Testis (tissue), 5 donors: ENCODE data around the gene ALG13. TPM values are rescaled to one million over a fixed set of nuclear protein-coding genes. Genes with fewer than 3 reads are reported as not detected.
"Not testable (repeated sequence)": the region's sequence is repeated elsewhere in the genome, so short reads cannot be mapped to it uniquely, and the experiment has no call there.

Experiments
- DNase-seq: peaks from one replicate; pipeline ENCODE4 v3.0.0-alpha.2; 2019
- H3K27ac ChIP-seq, 2 donors: fragments of 200-600 bp; sonication (generic); one replicate each; pipeline ENCODE4 v1.5.1; 2019
- H3K27me3 ChIP-seq: fragments of 200-600 bp; sonication (generic); one replicate; pipeline ENCODE4 v1.5.1; 2019
- H3K36me3 ChIP-seq: fragments of 200-600 bp; sonication (generic); one replicate; pipeline ENCODE4 v1.5.1; 2017; ENCODE audit warnings: low read depth; ENCODE audit errors: missing control alignments
- H3K4me1 ChIP-seq: fragments of 200-600 bp; sonication (generic); one replicate; pipeline ENCODE4 v1.5.1; 2019
- H3K4me3 ChIP-seq, 2 donors: fragments of 200-600 bp; sonication (generic); one replicate each; pipeline ENCODE4 v1.5.1; 2017 to 2019
- H3K9me3 ChIP-seq: fragments of 200-600 bp; sonication (generic); one replicate; pipeline ENCODE4 v1.5.1; 2017
- CTCF ChIP-seq, 3 experiments: fragments of 450-650 bp in 2 of 3; fragments of 200-600 bp in 1 of 3; sonication (generic) in 1 of 3; IDR thresholded peaks; one replicate each; pipeline ENCODE4 v1.5.1; 2016 to 2019; ENCODE audit warnings: antibody characterized with exemption in 3 of 3, mild to moderate bottlenecking in 2 of 3, moderate library complexity in 1 of 3
- POLR2A ChIP-seq: fragments of 450-650 bp; IDR thresholded peaks from one replicate; pipeline ENCODE4 v1.6.1; 2017; ENCODE audit warnings: antibody characterized with exemption, mild to moderate bottlenecking, moderate library complexity
- WGBS, 2 donors: methylation state at CpG; one replicate each; pipeline ENCODE4 v1.1.5; 2018; 5-methylcytosine and 5-hydroxymethylcytosine counted together
- intact Hi-C: fragments of 100-400 bp; cut with DNase I; formaldehyde crosslinking; loops from one replicate; pipeline ENCODE4 v1.15.1; 2023; ENCODE audit warnings: low total_unique reads
- long read RNA-seq, 2 donors: transcript quantifications; one replicate each; lab custom pipeline, GENCODE V29; 2026
- polyA plus RNA-seq: library from polyadenylated mRNA; stranded (reverse); fragments of 350-450 nt; fragmentation: Illumina TruSeq; extraction: RNeasy Lipid Tissue Mini Kit (QIAGEN cat#74804); gene quantifications from one replicate; pipeline ENCODE4 v1.2.3, GENCODE V29; 2014; ENCODE audit warnings: low read depth, low replicate concordance; ENCODE audit not compliant: insufficient read depth
- total RNA-seq, 2 donors: library from RNA; depleted of rRNA; stranded (reverse); fragments of >200 nt; gene quantifications; one replicate each; pipeline ENCODE4 v1.2.3, GENCODE V29; 2016

The ALG13 gene
- total RNA-seq (100 to 1,000 TPM; 163 to 164 TPM), polyA plus RNA-seq (43.9 TPM)
- long read RNA-seq, donor 1, partial matches to known transcripts, result 0 of 6 reads
- long read RNA-seq, donor 1, other reads (novel, unspliced or antisense), result 0 of 6 reads
- long read RNA-seq, donor 2, full-length matches to known transcripts, result 14 of 14 reads
- long read RNA-seq, donor 2, partial matches to known transcripts, result 0 of 14 reads
- long read RNA-seq, donor 2, other reads (novel, unspliced or antisense), result 0 of 14 reads

GRCh38 chrX:111680988-111681779 is at the start of gene ALG13:
Gene ALG13, plus strand, starts transcription at chrX:111681170. Its CDS starts 49 bp downstream, at chrX:111681219.
- H3K27ac ChIP-seq, result peak within 1 kb of the TSS; percentile 90 to 96

GRCh38 chrX:111634823-111635729 is 45.9 kb upstream of the ALG13 start:
- Histone ChIP-seq H3K27me3 (no peaks in the 10 kb centered on the region), H3K27ac (no peak overlapping the region), H3K4me3 (no peak overlapping the region), H3K36me3 (no peaks in the 10 kb centered on the region), H3K4me1 (no peaks in the 10 kb centered on the region), H3K9me3 (no peaks in the 10 kb centered on the region)
- TF ChIP-seq CTCF (IDR thresholded peaks at IDR 0.05) (no peak), POLR2A (no peak)
- no peak for DNase-seq
- 92 to 100% methylated on average over 1 of the region's 1 CpG for WGBS, 2 donors
- intact Hi-C loops, result no loop called here

More at GRCh38 chrX:111680988-111681779, at the start of gene ALG13:
- Histone ChIP-seq H3K36me3 (no peaks in the 10 kb centered on the region), H3K4me3 (peak within 1 kb of the TSS; percentile 62 to 73), H3K9me3 (no peaks in the 10 kb centered on the region), H3K4me1 (no peaks in the 10 kb centered on the region), H3K27me3 (no peaks in the 10 kb centered on the region)
- intact Hi-C loops, result no loop called here
- peak; percentile 90 for DNase-seq
- TF ChIP-seq POLR2A, result no peak
- TF ChIP-seq CTCF (IDR thresholded peaks at IDR 0.05), result peak; percentile 55 to 69 (median 66)
- 0 to 1% methylated on average over 26 to 35 of the region's 69 CpGs for WGBS, 2 donors

- 77 to 83% methylated on average over 3 of the region's 3 CpGs for WGBS, 2 donors
- intact Hi-C loops, result no loop called here
- H3K4me3 ChIP-seq, result no peak overlapping the region
- no peaks in the 10 kb centered on the region for H3K4me1 ChIP-seq
- TF ChIP-seq CTCF (IDR thresholded peaks at IDR 0.05), result no peak
- TF ChIP-seq POLR2A, result no peak
- no peaks in the 10 kb centered on the region for H3K27me3 ChIP-seq
- no peaks in the 10 kb centered on the region for H3K36me3 ChIP-seq
- DNase-seq, result no peak
- H3K9me3 ChIP-seq, result no peaks in the 10 kb centered on the region
- H3K27ac ChIP-seq, result no peak overlapping the region
Measured at GRCh38 chrX:111641969-111642368, 39.0 kb upstream of the ALG13 start.

- H3K4me3 ChIP-seq, H3K4me1 ChIP-seq, H3K27me3 ChIP-seq, H3K9me3 ChIP-seq, H3K27ac ChIP-seq, DNase-seq, intact Hi-C loops, H3K36me3 ChIP-seq: not testable (repeated sequence)
- WGBS, 2 donors, result 52 to 84% methylated on average over 3 of the region's 3 CpGs
Measured at GRCh38 chrX:111645165-111645564, 35.8 kb upstream of the ALG13 start.

GRCh38 chrX:111645607-111646006 is 35.4 kb upstream of the ALG13 start:
- no peak for DNase-seq
- Histone ChIP-seq H3K36me3 (no peaks in the 10 kb centered on the region), H3K27ac (no peak overlapping the region), H3K9me3 (no peaks in the 10 kb centered on the region), H3K4me3 (no peak overlapping the region), H3K4me1 (no peaks in the 10 kb centered on the region), H3K27me3 (no peaks in the 10 kb centered on the region)
- TF ChIP-seq CTCF (IDR thresholded peaks at IDR 0.05), result no peak
- no peak for TF ChIP-seq POLR2A
- intact Hi-C loops, result no loop called here
